Activated naive CD8-positive, alpha-beta T cell treated with anti-CD3 and anti-CD28 coated beads, Interleukin-2, amount 50 U/mL, for 16 hours (primary cell): ENCODE measurements around the gene TUBA4B.
"Not testable (repeated sequence)": the region's sequence is repeated elsewhere in the genome, so short reads cannot be mapped to it uniquely, and the experiment has no call there.

Source experiments
- DNase-seq: peaks from one replicate; pipeline ENCODE4 v3.0.0-alpha.2; 2020; ENCODE audit warnings: low read depth, low spot score

TUBA4B gene

GRCh38 chr2:219290381-219291171, 37.5 kb downstream of the TUBA4B start:
- no peak for DNase-seq

- no peak for DNase-seq
These were observed 38.4 kb downstream of the TUBA4B start for GRCh38 chr2:219291394-219291793.

- no peak for DNase-seq
These were observed 39.0 kb downstream of the TUBA4B start for GRCh38 chr2:219291910-219292490.

GRCh38 chr2:219292616-219293015, 39.6 kb downstream of the TUBA4B start:
- DNase-seq = no peak

- DNase-seq = no peak
These were observed 40.7 kb downstream of the TUBA4B start for GRCh38 chr2:219293736-219294231.

GRCh38 chr2:219294356-219295351, 41.6 kb downstream of the TUBA4B start:
- peak; percentile 76 for DNase-seq

GRCh38 chr2:219296142-219296541, 43.1 kb downstream of the TUBA4B start:
- no peak for DNase-seq

- no peak for DNase-seq
These were observed 43.8 kb downstream of the TUBA4B start for GRCh38 chr2:219296631-219297391.

GRCh38 chr2:219297766-219298456, 44.9 kb downstream of the TUBA4B start:
- no peak for DNase-seq

GRCh38 chr2:219298759-219299371, 45.8 kb downstream of the TUBA4B start:
- DNase-seq = peak; percentile 85

- DNase-seq = no peak
These were observed 46.3 kb downstream of the TUBA4B start for GRCh38 chr2:219299372-219299760.

GRCh38 chr2:219300022-219300421, 47.0 kb downstream of the TUBA4B start:
- DNase-seq = no peak

- DNase-seq = no peak
These were observed 49.4 kb downstream of the TUBA4B start for GRCh38 chr2:219302412-219302968.

- DNase-seq = no peak
These were observed 51.2 kb downstream of the TUBA4B start for GRCh38 chr2:219304223-219304622.

GRCh38 chr2:219306047-219306446, 53.0 kb downstream of the TUBA4B start:
- no peak for DNase-seq

- DNase-seq = peak; percentile 17
These were observed 55.4 kb downstream of the TUBA4B start for GRCh38 chr2:219308142-219309101.

GRCh38 chr2:219309278-219309677, 56.2 kb downstream of the TUBA4B start, which contains the start of gene PTPRN:
Gene PTPRN, minus strand, starts transcription at chr2:219309401. Its CDS starts 69 bp downstream, at chr2:219309332.
- no peak for DNase-seq

- not testable (repeated sequence) for DNase-seq
These were observed 59.7 kb downstream of the TUBA4B start for GRCh38 chr2:219312683-219313263.
